Measurements from ENCODE around the gene CNEP1R1.
"Not testable (repeated sequence)": the region's sequence is repeated elsewhere in the genome, so short reads cannot be mapped to it uniquely, and the experiment has no call there.

The CNEP1R1 gene

DNA sequence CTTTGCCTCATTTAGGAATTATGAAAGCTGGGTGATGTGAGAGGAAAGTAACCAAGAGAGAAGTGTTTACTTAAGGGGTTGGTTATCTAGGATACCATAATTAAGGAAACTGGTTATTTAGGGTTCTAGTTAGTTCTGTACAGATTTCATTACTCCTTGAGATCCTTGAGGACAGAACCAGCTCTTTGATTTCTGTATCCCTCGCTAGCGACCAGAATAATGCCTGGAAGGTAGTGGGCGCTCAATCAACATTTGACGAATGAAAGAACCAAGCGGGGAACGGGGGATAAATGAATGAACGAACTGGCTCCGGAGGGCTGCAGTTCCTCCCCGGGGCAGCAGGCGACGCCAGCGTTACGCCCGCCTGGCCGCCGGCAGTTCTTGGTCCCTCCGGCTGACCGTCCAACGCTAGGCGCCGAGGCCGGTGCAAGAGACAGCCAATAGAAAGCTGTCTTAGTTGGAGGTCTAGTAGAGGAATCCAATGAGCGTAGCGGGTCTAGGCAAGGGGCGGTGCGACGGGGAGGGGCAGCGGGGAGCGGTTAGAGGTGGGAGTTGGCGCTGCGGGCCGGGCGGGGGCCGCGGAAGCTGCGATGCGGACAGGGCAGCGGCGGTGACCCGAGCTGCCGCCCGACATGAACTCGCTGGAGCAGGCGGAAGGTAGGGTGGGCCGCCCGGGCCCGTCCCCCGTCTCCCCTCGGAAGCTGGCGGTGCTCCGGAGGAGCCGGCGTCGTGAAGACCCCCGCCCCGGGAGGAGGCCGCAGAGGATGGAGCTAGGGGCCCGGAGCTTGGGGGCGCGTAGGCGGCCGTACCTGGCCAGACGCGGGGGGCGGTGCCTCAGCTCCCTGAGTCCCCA, at the start of gene CNEP1R1:
Gene CNEP1R1, plus strand, starts transcription at position 542 of the 853 bp plus-strand sequence. Its CDS starts 91 bp downstream, at position 633.
- DNase-seq: peak; percentile 97 to 98 (median 98)

DNA sequence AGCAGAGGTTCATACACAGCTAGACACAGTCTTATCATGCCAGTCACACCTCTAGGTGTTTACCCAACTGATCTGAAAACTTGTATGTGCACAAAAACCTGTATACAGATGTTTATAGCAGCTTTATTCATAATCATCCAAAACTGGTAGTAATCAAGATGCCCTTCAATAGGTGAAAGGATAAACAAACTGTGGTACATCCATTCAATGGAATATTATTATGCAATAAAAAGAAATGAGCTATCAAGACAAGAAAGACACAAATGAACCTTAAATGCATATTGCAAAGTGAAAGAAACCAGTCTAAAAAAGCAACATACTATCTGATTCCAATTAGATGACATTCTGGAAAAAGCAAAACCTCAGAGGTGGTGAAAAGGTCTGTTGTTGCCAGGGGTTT, 47.6 kb upstream of the CNEP1R1 start:
- no peak for DNase-seq

GRCh38 chr16:49978569-49979326, 46.3 kb upstream of the CNEP1R1 start:
- no peak for DNase-seq

GRCh38 chr16:49980166-49980565, 44.9 kb upstream of the CNEP1R1 start:
- DNase-seq: no peak

- DNase-seq: no peak
Observed at GRCh38 chr16:49986351-49987124, 38.5 kb upstream of the CNEP1R1 start.

DNA sequence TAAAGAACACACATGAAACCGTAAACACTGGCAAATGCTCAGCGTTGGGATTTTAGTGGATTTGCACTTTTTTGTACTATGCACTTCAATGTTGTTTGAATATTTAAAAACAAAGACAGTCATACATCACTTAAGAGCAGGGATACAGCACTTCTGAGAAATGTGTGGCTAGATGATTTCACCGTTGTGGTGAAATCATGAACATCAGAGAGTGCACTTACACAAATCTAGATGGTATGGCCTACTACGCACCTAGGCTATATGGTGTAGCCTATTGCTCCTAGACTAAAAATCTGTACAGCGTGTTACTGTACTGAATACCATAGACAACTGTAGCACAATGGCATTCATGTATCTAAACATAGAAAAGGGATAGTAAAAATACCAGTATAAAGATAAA, 37.6 kb upstream of the CNEP1R1 start:
- DNase-seq: no peak

GRCh38 chr16:49992825-49993224, 32.2 kb upstream of the CNEP1R1 start:
- DNase-seq: no peak

DNA sequence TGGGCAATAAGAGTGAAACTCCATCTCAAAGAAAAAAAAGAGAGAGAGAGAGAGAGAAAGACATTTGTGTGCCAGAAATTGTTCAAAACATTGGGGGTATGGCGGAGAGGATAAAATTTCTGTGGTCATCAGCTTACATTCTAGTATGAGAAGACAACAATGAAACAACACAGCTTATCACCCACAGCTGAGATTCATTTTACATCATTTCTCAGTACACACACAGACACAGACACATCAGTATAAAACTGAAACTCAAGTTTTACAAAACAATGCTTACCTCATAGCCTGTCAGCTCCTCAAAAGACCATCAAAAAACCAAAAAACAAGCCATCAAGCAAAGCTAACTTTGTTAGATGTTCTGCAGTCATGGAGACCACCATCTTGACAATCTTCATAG, 31.4 kb upstream of the CNEP1R1 start:
- DNase-seq: no peak

GRCh38 chr16:49994006-49994405, 31.0 kb upstream of the CNEP1R1 start:
- no peak for DNase-seq

DNA sequence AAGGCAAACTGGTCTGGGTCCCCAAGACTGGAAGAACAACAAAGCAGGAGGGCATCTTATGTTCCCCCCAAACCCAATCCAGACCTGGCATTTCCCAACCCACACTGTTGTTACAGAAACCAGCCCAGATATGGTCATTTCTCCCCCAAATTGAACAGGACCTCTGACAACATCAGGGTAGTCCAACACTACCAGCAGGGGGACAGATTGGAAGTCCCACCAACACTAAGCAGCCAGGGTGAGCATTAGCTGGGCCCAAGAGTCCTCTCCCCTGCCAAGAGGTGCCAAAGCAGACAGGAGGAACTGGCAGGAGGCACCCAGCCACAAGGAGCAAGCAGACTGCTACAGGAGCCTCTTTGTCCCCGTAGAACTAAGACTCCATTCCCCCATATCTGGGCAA, 29.3 kb upstream of the CNEP1R1 start:
- no peak for DNase-seq

GRCh38 chr16:49997721-49998251, 27.2 kb upstream of the CNEP1R1 start:
- no peak for DNase-seq

DNA sequence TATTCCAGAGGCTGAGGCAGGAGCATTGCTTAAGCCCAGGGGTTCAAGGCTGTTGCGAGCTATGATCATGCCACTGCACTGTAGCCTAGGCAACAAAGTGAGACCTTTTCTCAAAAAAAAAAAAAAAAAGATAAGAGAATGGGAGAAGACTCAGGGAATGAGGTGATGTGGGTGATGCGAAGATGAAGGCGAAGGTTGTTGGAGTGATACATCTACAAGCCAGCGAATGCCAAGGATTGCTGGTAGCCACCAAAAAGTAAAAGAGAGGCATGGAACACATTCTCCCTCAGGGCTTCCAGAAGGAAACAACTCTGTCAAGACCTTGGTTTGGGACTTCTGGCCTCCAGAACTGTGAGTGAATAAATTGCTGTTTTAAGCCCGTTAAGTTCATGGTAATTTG, 26.0 kb upstream of the CNEP1R1 start:
- no peak for DNase-seq

DNA sequence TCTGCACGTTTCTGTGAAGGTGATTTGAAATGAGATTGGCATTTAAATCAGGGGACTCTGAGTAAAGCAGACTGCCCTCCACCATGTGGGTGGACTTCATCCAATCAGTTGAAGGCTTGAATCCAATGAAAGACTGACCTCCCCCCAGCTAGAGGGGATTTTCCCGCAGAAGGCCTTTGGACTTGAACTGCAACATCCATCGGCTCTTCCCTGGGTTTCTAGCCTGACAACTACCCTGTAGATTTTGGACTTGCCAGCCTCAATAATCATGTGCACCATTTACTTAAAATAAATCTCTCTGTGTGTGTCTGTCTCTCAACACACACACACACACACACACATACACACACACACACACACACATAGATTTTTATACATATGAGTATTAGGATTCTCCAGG, 23.9 kb upstream of the CNEP1R1 start:
- no peak for DNase-seq

- DNase-seq: no peak
Observed at GRCh38 chr16:50002190-50002589, 22.8 kb upstream of the CNEP1R1 start.

- no peak for DNase-seq
Observed at GRCh38 chr16:50004239-50004638, 20.8 kb upstream of the CNEP1R1 start.

GRCh38 chr16:50006964-50007363, 18.1 kb upstream of the CNEP1R1 start:
- DNase-seq: peak; percentile 33 to 52 (median 50)

DNA sequence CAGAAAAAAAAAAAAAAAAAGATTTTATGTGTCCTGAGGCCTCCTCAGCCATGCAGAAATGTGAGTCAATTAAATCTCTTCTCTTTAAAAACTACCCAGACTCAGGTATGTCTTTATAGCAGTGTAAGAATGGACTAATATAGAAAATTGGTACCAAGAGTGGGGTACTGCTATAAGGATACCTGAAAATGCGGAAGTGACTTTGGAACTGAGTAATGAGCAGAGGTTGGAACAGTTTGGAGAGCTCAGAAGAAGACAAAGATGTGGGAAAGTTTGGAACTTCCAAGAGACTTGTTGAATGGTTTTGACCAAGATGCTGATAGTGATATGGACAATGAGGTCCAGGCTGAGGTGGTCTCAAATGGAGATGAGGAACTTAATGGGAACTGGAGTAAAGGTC, 17.3 kb upstream of the CNEP1R1 start:
- DNase-seq: no peak

DNA sequence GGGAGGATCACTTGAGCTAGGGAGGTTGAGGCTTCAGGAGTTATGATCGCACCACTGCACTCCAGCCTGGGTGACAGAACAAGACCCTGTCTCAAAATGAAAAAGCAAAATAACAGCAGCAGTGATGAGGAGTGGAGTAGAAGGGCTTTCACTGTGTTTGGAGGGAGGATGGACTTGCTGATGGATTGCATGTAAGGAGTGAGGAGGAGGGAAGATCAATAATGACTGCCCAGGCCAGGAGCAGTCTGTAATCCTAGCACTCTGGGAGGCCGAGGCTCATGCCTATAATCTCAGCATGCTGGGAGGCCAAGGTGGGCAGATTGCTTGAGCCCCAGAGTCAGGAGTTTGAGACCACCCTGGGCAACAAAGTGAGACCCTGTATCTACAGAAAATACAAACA, 14.8 kb upstream of the CNEP1R1 start:
- no peak for DNase-seq

GRCh38 chr16:50011707-50012106, 13.3 kb upstream of the CNEP1R1 start:
- DNase-seq: peak; percentile 62 to 69 (median 62)

DNA sequence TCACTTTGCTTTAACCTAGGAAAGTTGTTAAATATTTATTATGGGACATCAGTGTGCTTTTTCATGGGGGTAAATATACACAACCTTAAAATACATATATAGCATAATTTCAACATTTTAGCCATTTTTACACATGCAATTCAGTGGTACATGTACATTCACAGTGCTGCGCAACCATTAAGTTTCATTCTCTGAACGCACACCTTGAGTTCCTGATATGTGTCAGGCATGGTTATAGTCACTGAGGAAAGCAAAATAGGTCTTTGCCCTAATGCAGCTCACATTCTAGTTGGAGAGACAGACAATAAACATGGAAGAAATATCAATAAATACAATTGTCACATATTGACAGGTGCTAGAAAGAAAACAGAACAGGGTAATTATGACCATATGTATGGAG, 12.8 kb upstream of the CNEP1R1 start:
- DNase-seq: no peak

- not testable (repeated sequence) for DNase-seq
Observed at GRCh38 chr16:50014211-50014610, 10.8 kb upstream of the CNEP1R1 start.

GRCh38 chr16:50015631-50016030, 9.4 kb upstream of the CNEP1R1 start:
- no peak for DNase-seq

DNA sequence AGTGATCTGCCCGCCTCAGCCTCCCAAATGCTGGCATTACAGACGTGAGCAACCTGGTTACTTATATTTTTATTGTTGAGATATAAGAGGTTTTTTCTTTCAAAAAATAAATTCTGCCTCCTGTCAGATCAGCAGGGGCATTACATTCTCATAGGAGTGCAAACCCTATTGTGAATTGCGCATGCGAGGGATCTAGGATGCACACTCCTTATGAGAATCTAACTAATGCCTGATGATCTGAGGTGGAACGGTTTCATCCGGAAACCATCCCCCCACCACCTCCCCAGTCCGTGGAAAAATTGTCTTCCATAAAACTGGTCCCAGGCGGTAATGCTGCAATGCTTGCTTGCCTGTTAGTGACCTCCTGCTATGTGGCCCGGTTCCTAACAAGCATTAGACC, 7.5 kb upstream of the CNEP1R1 start:
- no peak for DNase-seq
